Activated CD8-positive, alpha-beta memory T cell treated with anti-CD3 and anti-CD28 coated beads for 36 hours (primary cell): ENCODE data around the gene FILIP1. TPM values are rescaled to one million over a fixed set of nuclear protein-coding genes. Genes with fewer than 3 reads are reported as not detected.

ENCODE experiments used
- CTCF ChIA-PET: fragments of 350-600 bp; sonication (Branson Sonifier 250); formaldehyde crosslinking; loops from one replicate; lab custom pipeline; 2021; ENCODE audit warnings: antibody characterized with exemption; lab: Charles Lee
- POLR2A ChIA-PET: fragments of 350-600 bp; sonication (Branson Sonifier 250); formaldehyde crosslinking; loops from one replicate; lab custom pipeline; 2021; ENCODE audit warnings: antibody characterized with exemption; lab: Charles Lee
- total RNA-seq, 2 experiments: library from RNA; stranded (reverse); gene quantifications; one replicate each; pipeline ENCODE4 v1.2.3, GENCODE V29; 2021

The FILIP1 gene
- total RNA-seq, 2 experiments from 2014 or later: not detected

DNA sequence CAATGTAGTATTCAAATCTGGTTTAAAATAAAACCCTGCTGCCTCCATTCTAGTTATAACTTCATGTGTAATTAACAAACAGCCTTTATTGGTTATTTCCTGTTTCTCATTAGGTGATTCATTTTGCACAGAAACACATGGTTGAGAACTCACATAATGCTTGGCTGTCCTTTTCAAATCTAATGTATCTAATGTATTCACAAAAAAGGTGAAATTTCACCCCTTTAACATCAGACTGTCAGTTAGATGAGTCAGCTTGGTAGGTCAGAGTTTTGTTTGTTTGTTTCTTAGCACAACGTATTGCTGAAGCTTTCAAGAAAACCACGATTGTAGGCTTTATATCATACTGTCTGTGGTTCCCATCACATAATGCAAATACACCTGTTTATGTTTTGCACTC is 130.3 kb downstream of the FILIP1 start:
- CTCF ChIA-PET: no interaction called here
- POLR2A ChIA-PET: no interaction called here

DNA sequence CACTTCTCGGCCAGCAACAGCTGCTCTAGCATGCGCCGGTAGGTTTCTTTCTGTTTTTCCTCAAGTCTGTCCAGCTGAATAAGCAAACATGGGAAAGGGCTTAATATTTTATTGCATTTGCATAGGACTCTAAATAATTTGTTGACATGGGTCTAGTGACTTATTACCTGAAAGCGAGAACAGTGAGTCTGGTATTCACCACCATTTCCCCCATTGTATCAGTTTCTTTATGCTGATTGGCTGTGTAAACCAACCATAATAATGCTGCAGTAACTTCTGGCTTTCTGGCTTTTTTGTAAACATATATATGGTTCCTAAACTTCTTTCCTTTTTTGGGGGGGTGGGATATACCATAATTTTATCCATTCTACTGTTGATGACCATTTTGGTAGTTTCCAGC is 140.0 kb downstream of the FILIP1 start:
- ChIA-PET CTCF (no interaction called here), POLR2A (no interaction called here)

DNA sequence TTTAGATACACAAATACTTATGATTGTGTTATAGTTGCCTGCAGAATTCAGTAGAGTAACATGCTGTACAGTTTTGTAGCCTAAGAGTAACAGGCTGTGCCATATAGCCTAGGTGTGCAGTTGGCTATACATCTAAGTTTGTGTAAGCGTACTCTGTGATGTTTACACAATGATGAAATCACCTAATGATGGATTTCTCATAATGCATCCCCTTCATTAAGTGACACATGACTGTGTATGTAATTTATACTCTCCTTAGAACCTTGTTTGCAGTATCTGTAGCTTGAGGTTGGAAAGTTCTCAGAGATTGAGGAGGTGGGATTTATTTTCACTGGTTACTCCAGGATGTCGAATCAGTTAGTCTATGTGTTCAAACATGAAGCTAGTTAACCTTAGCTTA is 142.0 kb downstream of the FILIP1 start:
- ChIA-PET CTCF (no interaction called here), POLR2A (no interaction called here)

DNA sequence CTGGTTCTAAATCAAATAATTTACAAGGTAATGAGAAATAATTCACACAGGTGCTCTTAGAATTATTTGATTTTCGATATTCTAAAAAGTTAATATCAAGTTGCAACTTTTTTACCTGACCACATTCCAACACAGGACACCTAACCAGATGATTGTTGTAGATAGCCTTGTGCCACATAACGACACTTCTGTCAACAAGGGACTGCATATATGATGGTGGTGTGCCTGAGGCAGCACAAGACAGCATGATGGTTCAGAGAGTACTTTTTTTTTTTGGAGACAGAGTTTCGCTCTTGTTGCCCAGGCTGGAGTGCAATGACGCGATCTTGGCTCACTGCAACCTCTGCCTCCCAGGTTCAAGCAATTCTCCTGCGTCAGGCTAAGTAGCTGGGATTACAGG is 142.8 kb downstream of the FILIP1 start:
- POLR2A ChIA-PET: no interaction called here
- CTCF ChIA-PET: no interaction called here

DNA sequence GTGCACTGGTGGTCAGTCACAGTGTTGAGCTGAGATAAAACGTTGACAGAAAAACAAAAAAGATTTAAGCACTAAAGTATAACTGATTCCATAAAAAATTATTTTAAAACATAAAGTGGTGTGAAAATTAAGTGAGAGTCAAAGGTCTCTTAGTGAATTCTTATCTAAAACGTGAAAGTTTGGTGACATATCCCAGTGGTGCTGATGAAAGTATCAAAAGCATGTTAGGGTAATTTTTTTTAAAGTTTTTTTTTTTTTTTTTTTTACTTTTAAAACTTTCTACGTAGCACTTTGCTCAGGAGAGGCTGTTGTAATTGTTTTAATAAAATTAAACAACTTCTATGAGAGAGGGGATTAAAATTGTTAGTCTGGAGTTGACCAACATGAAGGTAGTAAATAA is 143.4 kb downstream of the FILIP1 start:
- ChIA-PET POLR2A (no interaction called here), CTCF (interaction anchor here (0.7 kb wide), 1 partner anchor 12 kb away, joined by 3 read pairs; no protein-coding TSS in a partner anchor)

- POLR2A ChIA-PET: no interaction called here
These were observed 144.2 kb downstream of the FILIP1 start for GRCh38 chr6:75349262-75349984.

DNA sequence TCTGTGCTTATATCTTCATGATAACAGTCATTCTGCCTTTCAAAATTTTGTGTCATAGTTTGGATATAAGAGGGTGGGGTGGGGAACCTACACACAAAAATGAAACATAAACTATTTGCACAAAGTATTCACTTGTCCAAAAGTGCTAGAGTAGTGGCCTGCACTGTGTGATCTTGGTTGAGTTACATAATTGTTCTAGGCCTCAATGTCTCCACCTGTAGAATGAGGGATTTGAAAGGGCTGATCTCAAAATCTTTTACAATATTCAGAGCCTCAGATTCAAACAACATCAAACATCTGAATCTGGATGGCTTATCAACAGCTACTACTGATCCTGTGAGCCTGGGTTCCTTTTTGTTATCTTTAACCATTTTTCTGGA is 144.7 kb downstream of the FILIP1 start:
- POLR2A ChIA-PET: no interaction called here
- CTCF ChIA-PET: no interaction called here

More at GRCh38 chr6:75349262-75349984, 144.2 kb downstream of the FILIP1 start:
- CTCF ChIA-PET: interaction anchor here (0.7 kb wide), 1 partner anchor 12 kb away, joined by 3 read pairs; no protein-coding TSS in a partner anchor

- ChIA-PET CTCF (no interaction called here), POLR2A (no interaction called here)
These were observed 145.5 kb downstream of the FILIP1 start for GRCh38 chr6:75347898-75348610.

DNA sequence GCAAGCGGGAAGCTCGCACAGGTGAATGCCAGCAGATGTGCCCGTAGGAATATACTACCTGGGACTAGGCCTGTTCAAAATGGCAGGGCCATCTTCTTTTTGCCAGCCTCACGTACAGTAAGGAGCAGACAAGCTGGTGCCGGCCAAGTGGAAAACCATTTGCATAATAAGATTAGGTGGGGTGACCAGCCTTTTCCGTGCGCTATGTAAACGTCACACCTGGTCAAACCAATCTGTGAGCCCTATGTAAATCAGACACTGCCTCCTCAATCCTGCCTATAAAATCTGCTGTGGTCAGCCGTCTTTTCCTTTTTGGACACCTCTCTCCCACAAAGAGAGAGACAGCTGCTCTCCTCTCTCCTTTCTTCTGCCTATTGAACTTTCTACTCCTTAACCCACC is 148.2 kb downstream of the FILIP1 start:
- POLR2A ChIA-PET: no interaction called here
- CTCF ChIA-PET: no interaction called here

DNA sequence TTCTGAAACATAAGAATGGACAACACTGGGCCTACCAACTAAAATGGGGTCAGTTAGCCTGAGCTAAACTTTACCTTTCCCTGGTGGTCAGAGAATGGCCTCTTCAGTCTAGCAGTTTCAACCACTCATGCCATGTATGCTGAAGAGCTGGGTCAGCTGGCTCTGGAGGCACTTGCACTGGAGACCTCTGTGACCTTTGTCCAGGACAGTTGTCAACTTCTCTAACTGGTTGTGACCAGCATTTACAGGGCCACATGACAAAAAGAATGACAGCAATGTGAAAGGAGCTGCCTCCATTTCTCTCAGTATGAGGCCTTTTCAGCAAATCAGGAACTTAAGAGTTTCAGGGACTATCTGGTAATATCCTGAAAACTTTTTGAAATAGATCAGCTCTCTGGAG is 149.1 kb downstream of the FILIP1 start:
- POLR2A ChIA-PET: no interaction called here
- CTCF ChIA-PET: interaction anchor here (1.3 kb wide), 1 partner anchor 47 kb away, joined by 3 read pairs; no protein-coding TSS in a partner anchor

- ChIA-PET POLR2A (no interaction called here), CTCF (interaction anchor here (1.3 kb wide), 1 partner anchor 46 kb away, joined by 3 read pairs; no protein-coding TSS in a partner anchor)
These were observed 149.6 kb downstream of the FILIP1 start for GRCh38 chr6:75344021-75344420.

GRCh38 chr6:75337835-75338580 is 155.6 kb downstream of the FILIP1 start:
- CTCF ChIA-PET: no interaction called here

GRCh38 chr6:75334266-75335040 is 159.1 kb downstream of the FILIP1 start:
- ChIA-PET CTCF (no interaction called here), POLR2A (no interaction called here)

More at GRCh38 chr6:75337835-75338580, 155.6 kb downstream of the FILIP1 start:
- POLR2A ChIA-PET: no interaction called here

- POLR2A ChIA-PET: no interaction called here
- CTCF ChIA-PET: no interaction called here
These were observed 159.9 kb downstream of the FILIP1 start for GRCh38 chr6:75333676-75334200.

DNA sequence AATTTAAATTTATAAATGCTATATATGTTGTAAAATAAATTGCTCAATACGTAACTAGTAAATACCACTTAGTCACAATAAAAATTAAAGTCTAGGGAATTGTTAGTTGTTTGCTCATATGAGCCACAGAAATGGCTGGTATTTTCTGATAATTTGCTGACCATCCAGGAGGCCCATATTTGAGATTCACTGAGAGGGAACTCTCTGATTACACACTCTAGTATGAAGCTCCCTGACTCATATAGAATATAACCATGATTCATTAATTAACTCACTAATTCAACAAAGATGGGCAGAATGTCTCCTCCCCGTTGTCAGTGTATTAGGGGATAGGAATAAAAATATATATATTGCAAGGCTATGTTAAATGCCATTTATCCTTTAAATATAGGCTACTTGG is 162.4 kb downstream of the FILIP1 start:
- CTCF ChIA-PET: interaction anchor here (0.5 kb wide), 1 partner anchor 232 kb away, joined by 7 read pairs; no protein-coding TSS in a partner anchor
- POLR2A ChIA-PET: no interaction called here

GRCh38 chr6:75329703-75330102 is 163.9 kb downstream of the FILIP1 start:
- POLR2A ChIA-PET: no interaction called here
- CTCF ChIA-PET: no interaction called here

DNA sequence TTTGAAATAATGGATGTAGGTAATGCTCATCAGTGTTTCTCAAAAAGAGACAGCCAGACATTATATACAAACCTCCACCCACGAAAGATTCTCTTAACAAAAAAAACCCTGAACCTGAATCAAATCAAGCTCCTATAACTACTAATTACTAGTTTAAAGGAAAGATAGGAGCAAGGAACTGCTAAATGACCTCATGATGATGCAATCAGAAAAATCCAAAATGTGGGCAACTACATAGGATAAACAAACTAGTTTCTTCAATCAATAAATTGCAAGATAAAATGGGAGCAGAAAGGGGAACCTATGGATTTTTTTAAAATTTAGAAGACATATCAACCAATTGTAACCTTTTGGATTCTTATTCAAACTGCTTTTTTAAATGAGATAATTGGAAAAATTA is 165.8 kb downstream of the FILIP1 start:
- ChIA-PET POLR2A (no interaction called here), CTCF (no interaction called here)

GRCh38 chr6:75326557-75327258 is 166.9 kb downstream of the FILIP1 start:
- ChIA-PET CTCF (no interaction called here), POLR2A (no interaction called here)
